Measurements from ENCODE around the gene SEMA5B.

Gene SEMA5B

GRCh38 chr3:122991236-122991985, 36.2 kb downstream of the SEMA5B start:
- H3K4me3 ChIP-seq (ENCODE audit: low read length) = no peak overlapping the region
- DNase-seq (ENCODE audit: low read depth) = no peak
- no peak for TF ChIP-seq CTCF (conservative IDR thresholded peaks at IDR 0.05; ENCODE audit: low read length)

GRCh38 chr3:122989856-122990575, 37.5 kb downstream of the SEMA5B start:
- no peak overlapping the region for H3K4me3 ChIP-seq (ENCODE audit: low read length)
- TF ChIP-seq CTCF (conservative IDR thresholded peaks at IDR 0.05; ENCODE audit: low read length) = no peak
- no peak for DNase-seq (ENCODE audit: low read depth)

GRCh38 chr3:122988508-122988907, 39.1 kb downstream of the SEMA5B start:
- H3K4me3 ChIP-seq (ENCODE audit: low read length) = no peak overlapping the region
- TF ChIP-seq CTCF (conservative IDR thresholded peaks at IDR 0.05; ENCODE audit: low read length) = no peak
- DNase-seq (ENCODE audit: low read depth) = no peak

DNA sequence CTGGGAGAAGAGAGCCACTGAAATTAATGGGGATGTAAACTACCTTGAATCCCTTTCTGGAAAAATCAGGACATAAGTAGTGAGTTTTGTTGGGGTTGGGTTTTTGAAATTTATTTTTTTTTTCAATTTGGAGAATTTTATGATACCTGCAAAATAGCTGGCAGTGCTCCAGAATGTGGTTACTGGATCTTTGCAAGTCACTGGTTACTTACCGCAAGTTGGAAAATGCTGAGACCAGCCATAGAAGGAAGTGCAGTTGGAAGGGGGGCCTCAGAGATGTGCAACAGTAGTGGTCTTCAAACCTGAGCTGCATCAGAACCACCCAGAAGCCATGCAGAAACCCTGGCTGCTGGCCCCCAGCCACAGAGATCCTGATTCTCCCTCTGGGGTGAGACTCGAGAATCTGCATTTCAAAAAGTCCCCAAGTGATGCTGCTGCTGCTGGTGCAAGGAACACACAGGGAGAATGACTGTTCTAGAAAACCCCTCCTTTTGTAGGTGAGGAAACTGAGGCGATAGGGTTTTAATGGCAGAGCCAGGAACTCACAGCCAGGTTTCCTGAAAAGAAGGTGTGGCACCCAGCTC, 39.7 kb downstream of the SEMA5B start:
- TF ChIP-seq CTCF (conservative IDR thresholded peaks at IDR 0.05; ENCODE audit: low read length) = no peak
- DNase-seq (ENCODE audit: low read depth) = no peak
- H3K4me3 ChIP-seq (ENCODE audit: low read length) = no peak overlapping the region

GRCh38 chr3:122987231-122987630, 40.3 kb downstream of the SEMA5B start:
- DNase-seq (ENCODE audit: low read depth) = no peak
- no peak overlapping the region for H3K4me3 ChIP-seq (ENCODE audit: low read length)
- no peak for TF ChIP-seq CTCF (conservative IDR thresholded peaks at IDR 0.05; ENCODE audit: low read length)

DNA sequence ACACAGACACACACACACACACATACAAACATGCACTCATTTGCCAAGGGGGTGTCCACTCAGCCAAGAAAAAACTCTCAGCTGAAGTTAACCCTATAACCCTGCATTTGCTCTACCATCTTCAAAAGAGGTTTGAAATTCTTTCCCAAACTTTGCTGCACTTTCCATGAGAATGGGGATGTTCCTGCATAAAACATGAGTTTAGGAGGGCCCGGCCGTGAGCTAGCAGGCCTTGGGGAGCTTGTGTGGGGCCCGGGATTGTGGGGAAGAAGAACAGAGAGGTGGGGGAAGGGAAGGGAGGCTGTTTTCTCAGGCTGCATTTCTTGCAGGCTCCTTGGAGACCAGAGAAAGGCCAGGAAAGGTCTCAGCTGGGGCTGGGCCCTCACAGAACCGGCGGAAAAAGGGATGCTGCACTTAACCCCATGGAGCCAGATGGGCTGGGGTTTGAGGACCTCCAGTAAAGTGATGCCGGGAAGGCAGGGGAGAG, 40.8 kb downstream of the SEMA5B start:
- TF ChIP-seq CTCF (conservative IDR thresholded peaks at IDR 0.05; ENCODE audit: low read length) = no peak
- no peak overlapping the region for H3K4me3 ChIP-seq (ENCODE audit: low read length)
- no peak for DNase-seq (ENCODE audit: low read depth)

Data from AG10803 (cell line).